HG03139 (cell line): ENCODE results near the gene KRT27.

Experiments used
- ATAC-seq: cut with Tn5 transposase; IDR thresholded peaks from one replicate; pipeline ENCODE4 v1.9.1; 2021; ENCODE audit not compliant: unreplicated experiment

The KRT27 gene

GRCh38 chr17:40809721-40810421 lies 27.5 kb upstream of the KRT27 start:
- ATAC-seq, result no peak

- ATAC-seq, result no peak
Measured at GRCh38 chr17:40806131-40806530, 23.8 kb upstream of the KRT27 start.

GRCh38 chr17:40803617-40804082 lies 21.3 kb upstream of the KRT27 start:
- no peak for ATAC-seq

GRCh38 chr17:40801157-40801556 lies 18.8 kb upstream of the KRT27 start:
- no peak for ATAC-seq

GRCh38 chr17:40800381-40800780 lies 18.0 kb upstream of the KRT27 start:
- no peak for ATAC-seq

GRCh38 chr17:40799859-40800258 lies 17.5 kb upstream of the KRT27 start, which contains the start of gene KRT28:
TSS of gene KRT28 (minus strand) at chr17:40799959. CDS start at chr17:40799893, 66 bp downstream.
- ATAC-seq, result no peak

- no peak for ATAC-seq
Measured at GRCh38 chr17:40796846-40797245, 14.5 kb upstream of the KRT27 start.

GRCh38 chr17:40795019-40795667 lies 12.8 kb upstream of the KRT27 start:
- ATAC-seq, result no peak

- no peak for ATAC-seq
Measured at GRCh38 chr17:40794466-40794865, 12.1 kb upstream of the KRT27 start.

GRCh38 chr17:40793832-40794231 lies 11.5 kb upstream of the KRT27 start:
- no peak for ATAC-seq

GRCh38 chr17:40791787-40792436 lies 9.6 kb upstream of the KRT27 start:
- ATAC-seq, result no peak

GRCh38 chr17:40791111-40791510 lies 8.8 kb upstream of the KRT27 start:
- no peak for ATAC-seq

- ATAC-seq, result no peak
Measured at GRCh38 chr17:40779181-40779909, 3.0 kb downstream of the KRT27 start.

GRCh38 chr17:40778461-40778860 lies 3.9 kb downstream of the KRT27 start:
- ATAC-seq, result no peak

GRCh38 chr17:40777971-40778370 lies 4.4 kb downstream of the KRT27 start:
- ATAC-seq, result no peak

- no peak for ATAC-seq
Measured at GRCh38 chr17:40777459-40777858, 4.9 kb downstream of the KRT27 start.

GRCh38 chr17:40775945-40776344 lies 6.4 kb downstream of the KRT27 start:
- ATAC-seq, result no peak

GRCh38 chr17:40772101-40772500 lies 10.2 kb downstream of the KRT27 start, which contains the start of gene KRT26:
TSS of gene KRT26 (minus strand) at chr17:40772201. CDS start at chr17:40772113, 88 bp downstream.
- ATAC-seq, result no peak

- no peak for ATAC-seq
Measured at GRCh38 chr17:40765657-40766056, 16.7 kb downstream of the KRT27 start.

- ATAC-seq, result no peak
Measured at GRCh38 chr17:40763752-40764151, 18.6 kb downstream of the KRT27 start.
